Thyroid gland (tissue), 4 donors: ENCODE results near the gene MAPKAPK2. TPM values are rescaled to one million over a fixed set of nuclear protein-coding genes. Genes with fewer than 3 reads are reported as not detected.
A peak's percentile ranks its signal among the peaks of the same experiment; 100 is the strongest.

Source experiments
- DNase-seq, 2 donors: peaks; one replicate each; pipeline ENCODE4 v3.0.0-alpha.2; 2019
- H3K27ac ChIP-seq, 3 donors: fragments of 200-600 bp; sonication (generic); 1 replicate in 2 of 3; 2 replicates in 1 of 3; pipeline ENCODE4 v1.5.1; 2016 to 2019; ENCODE audit warnings: mild to moderate bottlenecking in 1 of 3, moderate library complexity in 1 of 3
- H3K27me3 ChIP-seq: fragments of 200-600 bp; sonication (generic); one replicate; pipeline ENCODE4 v1.5.1; 2019
- H3K36me3 ChIP-seq, 2 donors: fragments of 200-600 bp; sonication (generic); one replicate each; pipeline ENCODE4 v1.5.1; 2016 to 2019
- H3K4me1 ChIP-seq, 2 donors: fragments of 200-600 bp; sonication (generic); one replicate each; pipeline ENCODE4 v1.5.1; 2017 to 2019
- H3K4me3 ChIP-seq, 3 donors: fragments of 200-600 bp; sonication (generic); replicated peaks in 1 of 3; 1 replicate in 2 of 3; 2 replicates in 1 of 3; pipeline ENCODE4 v1.5.1; 2016; ENCODE audit warnings: mild to moderate bottlenecking in 1 of 3
- H3K9me3 ChIP-seq: fragments of 200-600 bp; sonication (generic); one replicate; pipeline ENCODE4 v1.5.1; 2017
- POLR2A ChIP-seq, 2 donors: fragments of 450-650 bp; IDR thresholded peaks; one replicate each; pipeline ENCODE4 v1.6.1; 2017; ENCODE audit warnings: antibody characterized with exemption in 2 of 2, mild to moderate bottlenecking in 2 of 2, moderate library complexity in 1 of 2
- WGBS, 2 donors: methylation state at CpG; one replicate each; pipeline ENCODE4 v1.1.5; 2017; 5-methylcytosine and 5-hydroxymethylcytosine counted together
- intact Hi-C: fragments of 100-400 bp; cut with DNase I; formaldehyde crosslinking; loops from one replicate; pipeline ENCODE4 v1.15.1; 2023
- total RNA-seq, 4 donors: library from RNA; depleted of rRNA; stranded (reverse); fragments of >200 nt; gene quantifications; one replicate each; pipeline ENCODE4 v1.2.3, GENCODE V29; 2016
- TF ChIP-seq, protein P1 (sequence below), 6 experiments: fragments of 200-600 bp in 3 of 6; fragments of 450-650 bp in 3 of 6; sonication (generic) in 3 of 6; IDR thresholded peaks; one replicate each; pipeline ENCODE4 v1.5.1; 2016 to 2019; ENCODE audit warnings: antibody characterized with exemption in 6 of 6, mild to moderate bottlenecking in 2 of 6, inconsistent platforms in 1 of 6, moderate library complexity in 1 of 6

The MAPKAPK2 gene
- total RNA-seq, 4 donors from 2014 or later, result 48.5 to 64.0 (median 59.9) TPM

DNA sequence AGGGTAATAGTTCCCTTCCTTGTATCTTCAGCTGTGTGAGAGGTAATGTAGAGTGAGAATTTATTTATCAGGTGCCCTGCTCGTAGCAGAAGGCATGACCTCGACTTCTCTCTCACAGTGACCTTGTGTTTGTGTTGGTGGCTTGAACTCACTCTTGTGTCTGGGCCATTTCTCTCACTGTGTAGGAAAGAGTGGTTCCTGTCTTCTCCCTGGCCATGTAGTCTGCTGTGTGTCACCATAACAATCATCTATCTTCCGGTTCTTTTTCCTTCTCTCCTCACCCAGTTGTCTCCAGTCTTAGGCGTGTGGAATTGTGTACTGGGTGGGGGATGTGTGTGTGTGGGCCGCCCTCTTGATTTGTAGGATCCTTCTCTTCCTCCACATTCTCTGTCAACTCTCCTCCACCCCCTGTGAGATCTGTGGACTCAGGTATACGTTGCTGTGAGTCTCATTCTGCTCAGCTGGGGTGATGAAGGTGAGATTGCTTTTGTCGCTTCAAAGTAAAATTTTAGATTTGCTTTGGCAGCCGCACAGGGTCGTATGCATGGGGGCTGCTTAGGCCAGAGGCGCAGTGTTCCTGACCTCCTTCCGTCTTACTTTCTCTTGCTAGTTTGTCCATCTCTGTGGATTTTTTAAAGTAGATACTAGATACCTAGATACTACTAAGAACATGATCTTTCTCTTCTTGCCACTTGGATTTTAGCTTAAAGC lies 31.6 kb downstream of the MAPKAPK2 start:
- no peak overlapping the region for H3K4me3 ChIP-seq
- WGBS, 2 donors, result 88 to 93% methylated on average over 11 of the region's 11 CpGs
- no peaks in the 10 kb centered on the region for H3K9me3 ChIP-seq
- no peaks in the 10 kb centered on the region for H3K27me3 ChIP-seq
- DNase-seq, result no peak
- peaks cover 24 to 52% of the 10 kb centered on the region in 2 donors for H3K4me1 ChIP-seq
- intact Hi-C loops, result no loop called here
- H3K27ac ChIP-seq, result peak overlapping the region in 1 of 3 donors; percentile 4
- TF ChIP-seq, protein P1, sequence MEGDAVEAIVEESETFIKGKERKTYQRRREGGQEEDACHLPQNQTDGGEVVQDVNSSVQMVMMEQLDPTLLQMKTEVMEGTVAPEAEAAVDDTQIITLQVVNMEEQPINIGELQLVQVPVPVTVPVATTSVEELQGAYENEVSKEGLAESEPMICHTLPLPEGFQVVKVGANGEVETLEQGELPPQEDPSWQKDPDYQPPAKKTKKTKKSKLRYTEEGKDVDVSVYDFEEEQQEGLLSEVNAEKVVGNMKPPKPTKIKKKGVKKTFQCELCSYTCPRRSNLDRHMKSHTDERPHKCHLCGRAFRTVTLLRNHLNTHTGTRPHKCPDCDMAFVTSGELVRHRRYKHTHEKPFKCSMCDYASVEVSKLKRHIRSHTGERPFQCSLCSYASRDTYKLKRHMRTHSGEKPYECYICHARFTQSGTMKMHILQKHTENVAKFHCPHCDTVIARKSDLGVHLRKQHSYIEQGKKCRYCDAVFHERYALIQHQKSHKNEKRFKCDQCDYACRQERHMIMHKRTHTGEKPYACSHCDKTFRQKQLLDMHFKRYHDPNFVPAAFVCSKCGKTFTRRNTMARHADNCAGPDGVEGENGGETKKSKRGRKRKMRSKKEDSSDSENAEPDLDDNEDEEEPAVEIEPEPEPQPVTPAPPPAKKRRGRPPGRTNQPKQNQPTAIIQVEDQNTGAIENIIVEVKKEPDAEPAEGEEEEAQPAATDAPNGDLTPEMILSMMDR (IDR thresholded peaks at IDR 0.05), result no peak
- TF ChIP-seq POLR2A (IDR thresholded peaks at IDR 0.05), result no peak
- no peaks in the 10 kb centered on the region for H3K36me3 ChIP-seq

DNA sequence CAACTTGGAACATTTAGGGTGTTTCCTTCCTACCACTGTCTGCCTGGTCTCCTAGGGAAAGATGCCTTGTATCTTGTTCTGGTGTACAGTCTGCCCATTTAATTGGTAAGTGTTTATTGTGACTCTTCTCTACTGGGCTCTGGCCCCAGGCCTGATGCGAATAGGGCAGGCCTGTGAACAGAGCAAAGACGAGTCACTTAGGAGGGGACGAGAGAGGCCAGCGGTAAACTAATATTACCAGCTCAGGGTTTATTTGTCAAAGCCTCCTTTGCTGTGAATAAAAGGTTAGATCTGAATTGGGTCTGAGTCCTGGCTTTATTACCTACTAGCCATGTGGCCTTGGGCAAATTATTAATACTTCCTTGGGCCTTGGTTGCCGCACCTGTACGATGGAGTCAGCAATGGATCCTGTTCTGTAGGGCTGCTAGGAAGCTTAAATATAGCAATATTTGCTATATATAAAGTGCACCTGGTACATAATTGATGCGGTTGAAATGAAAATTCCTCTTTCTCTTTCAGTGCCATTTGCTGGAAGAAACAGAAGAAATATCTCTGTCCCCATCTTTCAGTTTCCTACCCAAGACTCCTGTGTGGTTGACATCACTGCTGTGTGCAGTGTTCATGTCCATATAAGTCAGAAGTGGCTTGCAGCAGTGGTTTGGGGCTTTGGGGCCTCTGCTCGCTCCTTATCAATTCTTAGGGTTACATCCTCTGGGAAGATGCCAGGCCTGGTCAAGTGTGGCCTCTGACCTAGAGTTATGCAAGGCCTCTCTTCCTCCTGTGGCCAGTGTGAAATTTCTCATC lies 32.4 kb downstream of the MAPKAPK2 start:
- TF ChIP-seq, protein P1 (IDR thresholded peaks at IDR 0.05), result no peak
- no peak for TF ChIP-seq POLR2A (IDR thresholded peaks at IDR 0.05)
- DNase-seq, result no peak
- H3K4me1 ChIP-seq, result peaks cover 24 to 52% of the 10 kb centered on the region in 2 donors
- H3K27ac ChIP-seq, result peak overlapping the region in 1 of 3 donors; percentile 4
- 90 to 91% methylated on average over 8 of the region's 8 CpGs for WGBS, 2 donors
- no peak overlapping the region for H3K4me3 ChIP-seq
- H3K9me3 ChIP-seq, result no peaks in the 10 kb centered on the region
- no peaks in the 10 kb centered on the region for H3K27me3 ChIP-seq
- no peaks in the 10 kb centered on the region for H3K36me3 ChIP-seq
- intact Hi-C loops, result no loop called here

DNA sequence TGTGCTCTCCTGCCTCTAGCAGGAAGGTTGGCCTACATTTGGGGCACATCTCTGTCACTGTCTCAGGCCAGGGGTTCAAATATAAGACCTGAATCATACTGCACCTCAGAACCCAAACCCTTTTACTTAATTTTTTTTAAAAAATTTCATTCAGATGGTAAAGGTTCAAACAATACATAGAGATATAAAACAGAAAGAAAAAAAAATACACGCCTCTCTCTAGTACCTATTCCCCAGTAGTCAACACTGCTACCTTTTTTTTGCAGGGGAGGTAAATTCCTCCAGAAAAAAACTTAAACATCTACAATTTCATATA lies 32.9 kb downstream of the MAPKAPK2 start:
- intact Hi-C loops, result no loop called here
- WGBS, 2 donors, result 88 to 98% methylated on average over 1 of the region's 1 CpG
- peaks cover 25 to 54% of the 10 kb centered on the region in 2 donors for H3K4me1 ChIP-seq
- no peaks in the 10 kb centered on the region for H3K27me3 ChIP-seq
- no peak overlapping the region for H3K4me3 ChIP-seq
- no peaks in the 10 kb centered on the region for H3K36me3 ChIP-seq
- H3K27ac ChIP-seq, result no peak overlapping the region
- TF ChIP-seq POLR2A (IDR thresholded peaks at IDR 0.05), result no peak
- TF ChIP-seq, protein P1 (IDR thresholded peaks at IDR 0.05), result no peak
- no peaks in the 10 kb centered on the region for H3K9me3 ChIP-seq
- DNase-seq, result no peak

GRCh38 chr1:206719169-206719839 lies 34.6 kb downstream of the MAPKAPK2 start:
- H3K4me3 ChIP-seq, result no peak overlapping the region
- H3K27me3 ChIP-seq, result no peaks in the 10 kb centered on the region
- no peak for DNase-seq
- peak overlapping the region in 1 of 3 donors; percentile 7 for H3K27ac ChIP-seq
- TF ChIP-seq POLR2A (IDR thresholded peaks at IDR 0.05), result no peak
- TF ChIP-seq, protein P1 (IDR thresholded peaks at IDR 0.05), result no peak
- no peaks in the 10 kb centered on the region for H3K36me3 ChIP-seq
- peaks cover 40 to 55% of the 10 kb centered on the region in 2 donors for H3K4me1 ChIP-seq
- intact Hi-C loops, result no loop called here
- no peaks in the 10 kb centered on the region for H3K9me3 ChIP-seq
- WGBS, 2 donors, result 46% methylated on average over 10 of the region's 10 CpGs
